D721Med (cell line): ENCODE results near the gene ASB2.

ENCODE experiments used
- DNase-seq: peaks from one replicate; pipeline ENCODE4 v3.0.0; 2011; ENCODE audit warnings: low spot score; ENCODE audit not compliant: insufficient read length
- FAIRE-seq: peaks from 2 replicates; lab custom pipeline; 2011; peaks lifted over from hg19 to GRCh38; lab: Jason Lieb, UNC
- CTCF ChIP-seq: IDR thresholded peaks from 2 replicates; pipeline ENCODE4 v1.5.1; 2012; ENCODE audit warnings: mild to moderate bottlenecking, control low read depth; ENCODE audit not compliant: insufficient read depth; ENCODE audit errors: missing control alignments

Gene ASB2

GRCh38 chr14:93954516-93954830, 21.9 kb downstream of the ASB2 start:
- TF ChIP-seq CTCF = no peak
- no peak for FAIRE-seq
- DNase-seq = no peak

GRCh38 chr14:93953739-93954515, 22.4 kb downstream of the ASB2 start:
- FAIRE-seq (no peak), DNase-seq (no peak)
- no peak for TF ChIP-seq CTCF

GRCh38 chr14:93953263-93953662, 23.1 kb downstream of the ASB2 start:
- DNase-seq (no peak), FAIRE-seq (no peak)

GRCh38 chr14:93952829-93953228, 23.5 kb downstream of the ASB2 start:
- no peak for TF ChIP-seq CTCF
- FAIRE-seq (no peak), DNase-seq (no peak)

More at GRCh38 chr14:93953263-93953662, 23.1 kb downstream of the ASB2 start:
- TF ChIP-seq CTCF = no peak

- TF ChIP-seq CTCF = no peak
- FAIRE-seq = no peak
- DNase-seq = no peak
Measured at GRCh38 chr14:93951635-93952540, 24.5 kb downstream of the ASB2 start.

- DNase-seq (peak; percentile 66), FAIRE-seq (peak; percentile 44)
- no peak for TF ChIP-seq CTCF
Measured at GRCh38 chr14:93950948-93951634, 25.3 kb downstream of the ASB2 start.
